D721Med (cell line): ENCODE data around the gene BARX1.

Experiments
- DNase-seq: peaks from one replicate; pipeline ENCODE4 v3.0.0; 2011; ENCODE audit warnings: low spot score; ENCODE audit not compliant: insufficient read length
- FAIRE-seq: peaks from 2 replicates; lab custom pipeline; 2011; peaks lifted over from hg19 to GRCh38; lab: Jason Lieb, UNC
- CTCF ChIP-seq: IDR thresholded peaks from 2 replicates; pipeline ENCODE4 v1.5.1; 2012; ENCODE audit warnings: mild to moderate bottlenecking, control low read depth; ENCODE audit not compliant: insufficient read depth; ENCODE audit errors: missing control alignments

The BARX1 gene

GRCh38 chr9:93911801-93912554 is 43.2 kb downstream of the BARX1 start:
- FAIRE-seq (no peak), DNase-seq (no peak)
- no peak for TF ChIP-seq CTCF

GRCh38 chr9:93911136-93911745 is 43.9 kb downstream of the BARX1 start:
- DNase-seq (no peak), FAIRE-seq (no peak)
- no peak for TF ChIP-seq CTCF

GRCh38 chr9:93910598-93910997 is 44.6 kb downstream of the BARX1 start:
- no peak for DNase-seq
- FAIRE-seq, result no peak
- TF ChIP-seq CTCF, result no peak

- DNase-seq, result no peak
- no peak for FAIRE-seq
- no peak for TF ChIP-seq CTCF
Measured at GRCh38 chr9:93910196-93910595, 45.0 kb downstream of the BARX1 start.

- FAIRE-seq, result no peak
- no peak for TF ChIP-seq CTCF
Measured at GRCh38 chr9:93909242-93909616, 45.9 kb downstream of the BARX1 start.

GRCh38 chr9:93908591-93909241 is 46.4 kb downstream of the BARX1 start:
- no peak for TF ChIP-seq CTCF
- no peak for DNase-seq
- FAIRE-seq, result no peak

More at GRCh38 chr9:93909242-93909616, 45.9 kb downstream of the BARX1 start:
- DNase-seq, result no peak
